Right lobe of liver (tissue), 6 donors: ENCODE measurements around the gene KIFC1. TPM values are rescaled to one million over a fixed set of nuclear protein-coding genes. Genes with fewer than 3 reads are reported as not detected.
"Not testable (repeated sequence)": the region's sequence is repeated elsewhere in the genome, so short reads cannot be mapped to it uniquely, and the experiment has no call there.

ENCODE experiments used
- ATAC-seq, 4 donors: fragments of 200-7000 bp; cut with Tn5 transposase; one replicate each; pipeline ENCODE4 v1.9.1; 2020; ENCODE audit warnings: mild to moderate bottlenecking in 4 of 4, moderate library complexity in 4 of 4
- DNase-seq, 3 donors: peaks; one replicate each; pipeline ENCODE4 v3.0.0-alpha.2; 2020
- H3K27ac ChIP-seq, 3 donors: fragments of 200-600 bp; one replicate each; pipeline ENCODE4 v1.8.0; 2022
- H3K27me3 ChIP-seq, 2 donors: fragments of 200-600 bp; one replicate each; pipeline ENCODE4 v1.8.0; 2022
- H3K36me3 ChIP-seq, 4 donors: fragments of 200-600 bp; sonication (generic) in 1 of 4; one replicate each; pipeline versions ENCODE4 v1.5.1 to v1.8.0; 2017 to 2022; ENCODE audit warnings: control low read depth in 1 of 4
- H3K4me1 ChIP-seq, 4 donors: fragments of 200-600 bp; sonication (generic) in 1 of 4; one replicate each; pipeline versions ENCODE4 v1.5.1 to v1.8.0; 2017 to 2022; ENCODE audit warnings: control low read depth in 1 of 4
- H3K4me3 ChIP-seq, 3 donors: fragments of 200-600 bp; one replicate each; pipeline ENCODE4 v1.8.0; 2022
- H3K9me3 ChIP-seq, 4 donors: fragments of 200-600 bp; sonication (generic) in 1 of 4; one replicate each; pipeline versions ENCODE4 v1.5.1 to v1.8.0; 2017 to 2022; ENCODE audit warnings: control low read depth in 1 of 4
- POLR2A ChIP-seq: fragments of 450-650 bp; IDR thresholded peaks from one replicate; pipeline ENCODE4 v1.6.1; 2017; ENCODE audit warnings: antibody characterized with exemption, mild to moderate bottlenecking
- WGBS: methylation state at CpG from one replicate; pipeline ENCODE4 v1.1.6; 2018; ENCODE audit warnings: low coverage, low lambda C conversion rate; ENCODE audit not compliant: insufficient coverage; ENCODE audit errors: missing lambda C conversion rate; 5-methylcytosine and 5-hydroxymethylcytosine counted together
- intact Hi-C, 2 donors: fragments of 100-400 bp; cut with DNase I; formaldehyde crosslinking; loops; one replicate each; pipeline versions ENCODE4 v1.11.2 to v1.14.1; 2022
- total RNA-seq, 6 experiments: library from RNA; depleted of rRNA in 2 of 6; stranded (reverse); fragments of >200 nt in 2 of 6; fragmentation: NEBNext Ultra II Directional in 3 of 6; extraction: Animal tissue kit (Norgen Biotek cat#: 25700) in 3 of 6; gene quantifications; one replicate each; pipeline versions ENCODE4 v1.1.0 to v1.2.4, GENCODE V29; 2016 to 2023
- TF ChIP-seq, protein P1 (sequence below), 4 donors: fragments of 200-600 bp in 3 of 4; fragments of 450-650 bp in 1 of 4; IDR thresholded peaks; one replicate each; pipeline versions ENCODE4 v1.5.1 to v1.8.0; 2016 to 2022; ENCODE audit warnings: antibody characterized with exemption in 4 of 4, mild to moderate bottlenecking in 2 of 4
- donor health status: DM: no; HTN: yes; CAD: no.
- donor health status: DM: no; HTN: no; CAD: no.
- donor health status: DM: no; HTN: no; CAD: no.
- donor health status: DM: no; HTN: yes; CAD: no.
- donor health status: DM: no; HTN: yes; CAD: no.

KIFC1 gene
- total RNA-seq, 6 experiments from 2014 or later = 0.29 to 4.4 (median 1.3) TPM; not detected in 1

DNA sequence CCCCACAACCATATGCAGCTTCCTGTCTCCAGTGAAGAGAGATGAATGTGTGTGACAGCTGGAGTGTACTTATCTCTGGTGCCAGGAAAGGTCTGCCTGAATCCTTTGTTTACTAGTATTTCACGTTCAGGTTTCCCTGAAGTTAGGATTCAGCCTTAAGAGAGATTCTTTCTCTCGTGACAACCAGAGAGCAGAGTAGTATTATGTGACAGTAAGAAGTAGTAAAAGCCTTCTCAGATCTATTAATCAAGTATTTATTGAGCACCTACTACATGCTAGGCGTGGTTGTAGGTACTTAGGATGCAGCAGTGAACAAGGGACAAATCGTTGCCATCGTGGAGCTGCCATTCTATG lies 949 bp downstream of the KIFC1 start:
- WGBS = 36% methylated on average over 5 of the region's 5 CpGs
- Histone ChIP-seq H3K36me3 (no peaks in the 10 kb centered on the region), H3K27me3 (no peaks in the 10 kb centered on the region), H3K4me1 (peaks cover 0 to 9% (median 3%) of the 10 kb centered on the region in 4 donors), H3K9me3 (no peaks in the 10 kb centered on the region), H3K27ac (no peak overlapping the region), H3K4me3 (peak overlapping the region in 1 of 3 donors; percentile 40)
- ATAC-seq = no peak
- no peak for DNase-seq
- TF ChIP-seq, protein P1, sequence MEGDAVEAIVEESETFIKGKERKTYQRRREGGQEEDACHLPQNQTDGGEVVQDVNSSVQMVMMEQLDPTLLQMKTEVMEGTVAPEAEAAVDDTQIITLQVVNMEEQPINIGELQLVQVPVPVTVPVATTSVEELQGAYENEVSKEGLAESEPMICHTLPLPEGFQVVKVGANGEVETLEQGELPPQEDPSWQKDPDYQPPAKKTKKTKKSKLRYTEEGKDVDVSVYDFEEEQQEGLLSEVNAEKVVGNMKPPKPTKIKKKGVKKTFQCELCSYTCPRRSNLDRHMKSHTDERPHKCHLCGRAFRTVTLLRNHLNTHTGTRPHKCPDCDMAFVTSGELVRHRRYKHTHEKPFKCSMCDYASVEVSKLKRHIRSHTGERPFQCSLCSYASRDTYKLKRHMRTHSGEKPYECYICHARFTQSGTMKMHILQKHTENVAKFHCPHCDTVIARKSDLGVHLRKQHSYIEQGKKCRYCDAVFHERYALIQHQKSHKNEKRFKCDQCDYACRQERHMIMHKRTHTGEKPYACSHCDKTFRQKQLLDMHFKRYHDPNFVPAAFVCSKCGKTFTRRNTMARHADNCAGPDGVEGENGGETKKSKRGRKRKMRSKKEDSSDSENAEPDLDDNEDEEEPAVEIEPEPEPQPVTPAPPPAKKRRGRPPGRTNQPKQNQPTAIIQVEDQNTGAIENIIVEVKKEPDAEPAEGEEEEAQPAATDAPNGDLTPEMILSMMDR (IDR thresholded peaks at IDR 0.05) = no peak
- TF ChIP-seq POLR2A = no peak
- intact Hi-C loops = no loop called here

DNA sequence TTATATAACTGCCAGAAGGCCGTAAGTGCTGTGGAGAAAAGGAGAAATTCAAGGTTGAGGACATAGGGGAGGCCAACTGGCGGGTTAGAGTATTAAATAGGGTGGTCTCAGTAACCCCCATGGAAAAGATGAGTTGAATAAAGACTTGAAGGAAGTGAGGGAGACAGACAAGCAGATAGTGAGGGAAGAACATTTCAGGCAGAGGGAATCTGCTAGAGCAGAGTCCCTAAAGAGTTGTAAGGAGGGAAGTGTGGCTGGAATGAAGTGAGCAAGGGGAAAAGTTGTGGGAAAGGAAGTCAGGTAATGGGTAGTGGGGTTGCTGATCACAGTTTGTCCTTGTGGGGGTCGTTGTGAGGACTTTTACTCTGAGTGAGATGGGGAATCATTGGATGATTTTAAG lies 1.4 kb downstream of the KIFC1 start:
- 61% methylated on average over 3 of the region's 3 CpGs for WGBS
- Histone ChIP-seq H3K4me1 (peaks cover 0 to 9% (median 3%) of the 10 kb centered on the region in 4 donors), H3K4me3 (no peak overlapping the region), H3K27ac (no peak overlapping the region), H3K27me3 (no peaks in the 10 kb centered on the region), H3K36me3 (no peaks in the 10 kb centered on the region), H3K9me3 (no peaks in the 10 kb centered on the region)
- DNase-seq (no peak), ATAC-seq (no peak)
- TF ChIP-seq, protein P1 (IDR thresholded peaks at IDR 0.05) = no peak
- TF ChIP-seq POLR2A = no peak
- intact Hi-C loops = no loop called here

DNA sequence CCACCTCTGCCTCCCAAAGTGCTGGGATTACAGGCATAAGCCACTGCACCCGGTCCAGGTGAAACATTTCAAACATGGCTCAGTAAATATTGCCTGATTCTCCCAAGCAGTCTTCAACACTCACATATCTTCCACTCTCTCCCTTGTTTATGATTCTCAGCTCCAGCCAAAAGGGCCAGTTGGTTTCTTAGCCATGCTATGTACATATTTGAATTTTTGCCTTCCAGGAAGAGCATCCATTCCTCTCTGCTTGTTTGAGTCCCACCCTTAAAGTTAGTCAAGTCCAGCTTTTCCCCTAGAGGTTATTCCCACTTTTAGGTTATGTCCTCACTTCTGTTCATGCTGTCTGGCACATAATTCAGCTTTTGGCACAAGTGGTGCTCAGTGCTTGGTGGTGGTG lies 5.9 kb downstream of the KIFC1 start:
- TF ChIP-seq, protein P1 (IDR thresholded peaks at IDR 0.05) = no peak
- TF ChIP-seq POLR2A = no peak
- Histone ChIP-seq H3K4me1 (peaks cover 0 to under 1% (median 0%) of the 10 kb centered on the region in 4 donors), H3K27me3 (no peaks in the 10 kb centered on the region), H3K36me3 (no peaks in the 10 kb centered on the region), H3K27ac (no peak overlapping the region), H3K9me3 (no peaks in the 10 kb centered on the region), H3K4me3 (no peak overlapping the region)
- DNase-seq (no peak), ATAC-seq (no peak)
- intact Hi-C loops = no loop called here
- WGBS = 67% methylated on average over 1 of the region's 1 CpG

DNA sequence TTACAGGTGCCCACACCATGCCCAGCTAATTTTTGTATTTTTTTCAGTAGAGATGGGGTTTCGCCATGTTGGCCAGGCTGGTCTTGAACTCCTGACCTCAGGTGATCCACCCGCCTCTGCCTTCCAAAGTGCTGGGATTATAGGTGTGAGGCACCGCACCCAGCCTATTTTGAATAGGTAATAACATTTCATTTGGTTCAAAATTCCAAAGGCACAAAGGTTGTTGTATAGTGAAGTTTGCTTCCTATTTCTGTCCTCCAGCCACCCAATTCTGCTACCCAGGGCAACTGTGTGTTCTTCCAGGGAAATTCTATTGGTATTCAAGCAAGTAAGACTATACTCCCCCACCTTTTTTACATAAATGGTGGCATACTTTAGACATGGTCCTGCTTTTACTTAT lies 7.0 kb downstream of the KIFC1 start:
- H3K27ac ChIP-seq, ATAC-seq, H3K9me3 ChIP-seq, intact Hi-C loops, H3K36me3 ChIP-seq, H3K27me3 ChIP-seq, DNase-seq, H3K4me3 ChIP-seq, H3K4me1 ChIP-seq: not testable (repeated sequence)
- 83% methylated on average over 1 of the region's 3 CpGs for WGBS

DNA sequence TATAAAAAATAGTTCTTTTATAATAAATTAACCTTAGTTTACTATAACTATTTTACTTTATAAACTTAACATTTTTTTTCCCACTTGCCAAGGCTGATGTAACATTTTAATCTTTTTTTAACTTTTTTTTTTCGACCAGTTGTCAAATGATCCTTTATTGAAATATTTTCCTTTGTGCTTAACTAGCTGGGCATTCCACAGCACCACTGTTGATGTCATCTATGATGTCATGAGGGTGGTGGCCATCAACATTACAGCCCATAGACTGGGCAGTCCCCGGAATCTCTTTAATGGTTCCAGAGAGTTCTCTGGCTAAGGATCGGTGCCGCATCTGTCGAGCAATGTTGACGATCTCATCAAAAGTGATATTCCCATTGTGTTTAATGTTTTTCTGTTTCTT lies 8.3 kb downstream of the KIFC1 start:
- H3K4me3 ChIP-seq, DNase-seq, intact Hi-C loops, H3K36me3 ChIP-seq, H3K27me3 ChIP-seq, ATAC-seq, H3K27ac ChIP-seq, H3K9me3 ChIP-seq, H3K4me1 ChIP-seq: not testable (repeated sequence)
- WGBS = 100% methylated on average over 5 of the region's 6 CpGs

DNA sequence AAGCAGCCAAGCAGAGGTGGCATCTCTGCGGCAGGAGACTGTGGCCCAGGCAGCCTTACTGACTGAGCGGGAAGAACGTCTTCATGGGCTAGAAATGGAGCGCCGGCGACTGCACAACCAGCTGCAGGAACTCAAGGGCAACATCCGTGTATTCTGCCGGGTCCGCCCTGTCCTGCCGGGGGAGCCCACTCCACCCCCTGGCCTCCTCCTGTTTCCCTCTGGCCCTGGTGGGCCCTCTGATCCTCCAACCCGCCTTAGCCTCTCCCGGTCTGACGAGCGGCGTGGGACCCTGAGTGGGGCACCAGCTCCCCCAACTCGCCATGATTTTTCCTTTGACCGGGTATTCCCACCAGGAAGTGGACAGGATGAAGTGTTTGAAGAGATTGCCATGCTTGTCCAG lies 13.3 kb downstream of the KIFC1 start:
- Histone ChIP-seq H3K4me1 (no peaks in the 10 kb centered on the region), H3K9me3 (no peaks in the 10 kb centered on the region), H3K36me3 (no peaks in the 10 kb centered on the region), H3K27me3 (no peaks in the 10 kb centered on the region), H3K4me3 (no peak overlapping the region), H3K27ac (no peak overlapping the region)
- ATAC-seq = no peak
- TF ChIP-seq POLR2A = no peak
- TF ChIP-seq, protein P1 (IDR thresholded peaks at IDR 0.05) = no peak
- no peak for DNase-seq
- intact Hi-C loops = no loop called here
- 92% methylated on average over 4 of the region's 17 CpGs for whole genome bisulfite sequencing
